Glutamatergic neuron (in vitro differentiated cells): ENCODE measurements around the gene PLCG1. TPM values are rescaled to one million over a fixed set of nuclear protein-coding genes. Genes with fewer than 3 reads are reported as not detected.

Source experiments
- DNase-seq: peaks from one replicate; pipeline ENCODE4 v3.0.0; 2022
- H3K27ac Mint-ChIP-seq: one replicate; pipeline ENCODE4 v1.8.0; 2020; ENCODE audit warnings: mild to moderate bottlenecking, mixed read lengths, inconsistent platforms; ENCODE audit not compliant: unreplicated experiment
- H3K27me3 Mint-ChIP-seq: one replicate; pipeline ENCODE4 v1.8.0; 2020; ENCODE audit warnings: mild to moderate bottlenecking, moderate library complexity, mixed read lengths, inconsistent platforms; ENCODE audit not compliant: unreplicated experiment
- H3K36me3 Mint-ChIP-seq: one replicate; pipeline ENCODE4 v1.8.0; 2020; ENCODE audit warnings: mild to moderate bottlenecking, mixed read lengths, inconsistent platforms; ENCODE audit not compliant: unreplicated experiment
- H3K4me1 Mint-ChIP-seq: one replicate; pipeline ENCODE4 v1.8.0; 2020; ENCODE audit warnings: mild to moderate bottlenecking, low read depth, mixed read lengths, inconsistent platforms; ENCODE audit not compliant: unreplicated experiment
- H3K4me3 Mint-ChIP-seq: one replicate; pipeline ENCODE4 v1.8.0; 2020; ENCODE audit warnings: mild to moderate bottlenecking, mixed read lengths, inconsistent platforms; ENCODE audit not compliant: unreplicated experiment
- H3K9me3 Mint-ChIP-seq: one replicate; pipeline ENCODE4 v1.8.0; 2020; ENCODE audit warnings: mild to moderate bottlenecking, moderate library complexity, mixed read lengths, inconsistent platforms; ENCODE audit not compliant: unreplicated experiment
- CTCF ChIP-seq: fragments of 200-600 bp; sonication (generic); IDR thresholded peaks from one replicate; pipeline ENCODE4 v1.5.0; 2021; ENCODE audit not compliant: partially characterized antibody, unreplicated experiment
- total RNA-seq: library from RNA; stranded (reverse); fragmentation: NEBNext Ultra II Directional; extraction: Animal tissue kit (Norgen Biotek cat#: 25700); gene quantifications from one replicate; pipeline ENCODE4 v1.2.1, GENCODE V29; 2021; ENCODE audit not compliant: unreplicated experiment

Gene PLCG1
- total RNA-seq, 1 donor from 2014 or later, result 458 TPM

- peak overlapping the region; percentile 48 for H3K27ac Mint-ChIP-seq
- H3K4me3 Mint-ChIP-seq, result peak overlapping the region; percentile 5
- H3K4me1 Mint-ChIP-seq, result peaks cover 5% of the 10 kb centered on the region
- H3K27me3 Mint-ChIP-seq, result peaks cover 28% of the 10 kb centered on the region
- H3K9me3 Mint-ChIP-seq, result peaks cover 24% of the 10 kb centered on the region
- DNase-seq, result no peak
- no peak for TF ChIP-seq CTCF
- peaks cover 8% of the 10 kb centered on the region for H3K36me3 Mint-ChIP-seq
These were observed 33.2 kb downstream of the PLCG1 start for GRCh38 chr20:41170386-41171105.

- no peak for TF ChIP-seq CTCF
- no peak for DNase-seq
- peaks cover 5% of the 10 kb centered on the region for H3K4me1 Mint-ChIP-seq
- peak overlapping the region; percentile 91 for H3K27ac Mint-ChIP-seq
- H3K9me3 Mint-ChIP-seq, result peaks cover 23% of the 10 kb centered on the region
- peaks cover 8% of the 10 kb centered on the region for H3K36me3 Mint-ChIP-seq
- no peak overlapping the region for H3K4me3 Mint-ChIP-seq
- peaks cover 24% of the 10 kb centered on the region for H3K27me3 Mint-ChIP-seq
These were observed 34.5 kb downstream of the PLCG1 start for GRCh38 chr20:41171736-41172295.

GRCh38 chr20:41172296-41173140 lies 35.2 kb downstream of the PLCG1 start:
- H3K27ac Mint-ChIP-seq, result peak overlapping the region; percentile 91
- H3K4me3 Mint-ChIP-seq, result no peak overlapping the region
- peaks cover 4% of the 10 kb centered on the region for H3K36me3 Mint-ChIP-seq
- peaks cover 5% of the 10 kb centered on the region for H3K4me1 Mint-ChIP-seq
- H3K27me3 Mint-ChIP-seq, result peaks cover 22% of the 10 kb centered on the region
- no peak for DNase-seq
- peaks cover 19% of the 10 kb centered on the region for H3K9me3 Mint-ChIP-seq
- no peak for TF ChIP-seq CTCF

GRCh38 chr20:41173161-41173721 lies 35.9 kb downstream of the PLCG1 start:
- H3K4me3 Mint-ChIP-seq, result no peak overlapping the region

More at GRCh38 chr20:41173161-41173721, 35.9 kb downstream of the PLCG1 start:
- Mint-ChIP-seq H3K9me3 (peaks cover 22% of the 10 kb centered on the region), H3K36me3 (peaks cover 4% of the 10 kb centered on the region), H3K4me1 (peaks cover 7% of the 10 kb centered on the region), H3K27ac (peak overlapping the region; percentile 91), H3K27me3 (peaks cover 22% of the 10 kb centered on the region)
- DNase-seq, result peak; percentile 91
- peak; percentile 88 for TF ChIP-seq CTCF
